ENCODE measurements around the gene MUC22.
"Not testable (repeated sequence)": the region's sequence is repeated elsewhere in the genome, so short reads cannot be mapped to it uniquely, and the experiment has no call there.

MUC22 gene

GRCh38 chr6:31010393-31011060 lies at the start of gene MUC22:
TSS of gene MUC22 (plus strand) at chr6:31010474. CDS start at chr6:31010707, 233 bp downstream.
- DNase-seq (ENCODE audit: low spot score) = peak; percentile 69

DNA sequence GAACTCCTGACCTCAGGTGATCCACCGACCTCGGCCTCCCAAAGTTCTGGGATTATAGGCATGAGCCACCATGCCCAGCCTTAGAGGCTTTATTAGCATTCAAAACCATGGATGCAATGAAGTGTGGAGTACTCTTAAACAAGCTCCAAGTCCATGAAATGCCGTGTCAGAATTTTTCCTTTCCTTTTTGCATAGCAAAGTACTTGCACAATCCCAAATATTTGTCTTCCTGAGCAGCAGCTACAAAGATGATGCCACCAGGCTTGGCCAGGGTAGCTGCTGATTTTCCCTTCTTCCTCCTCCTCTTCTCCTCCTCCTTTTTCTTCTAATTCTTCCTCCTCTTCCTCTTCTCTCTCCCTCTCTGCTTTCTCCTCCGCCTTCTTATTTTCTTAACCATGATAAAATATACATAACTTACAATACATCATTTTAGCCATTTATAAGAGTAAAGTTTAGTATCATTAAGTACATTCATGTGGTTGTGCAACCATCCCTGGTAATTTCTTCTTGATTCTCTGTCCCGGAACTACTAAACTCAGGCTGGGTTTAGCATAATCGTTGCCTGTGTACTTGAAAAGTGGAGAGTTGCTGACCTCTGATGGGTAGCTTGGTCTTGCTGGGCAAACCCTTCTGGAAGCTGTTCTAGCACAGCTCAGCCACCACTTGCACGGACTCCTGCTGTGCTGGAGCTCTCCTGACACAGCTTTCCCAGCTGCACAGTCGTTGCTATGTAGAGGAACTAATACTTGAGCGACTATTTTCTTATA lies 49.2 kb upstream of the MUC22 start:
- peak; percentile 36 for DNase-seq (ENCODE audit: low spot score)

DNA sequence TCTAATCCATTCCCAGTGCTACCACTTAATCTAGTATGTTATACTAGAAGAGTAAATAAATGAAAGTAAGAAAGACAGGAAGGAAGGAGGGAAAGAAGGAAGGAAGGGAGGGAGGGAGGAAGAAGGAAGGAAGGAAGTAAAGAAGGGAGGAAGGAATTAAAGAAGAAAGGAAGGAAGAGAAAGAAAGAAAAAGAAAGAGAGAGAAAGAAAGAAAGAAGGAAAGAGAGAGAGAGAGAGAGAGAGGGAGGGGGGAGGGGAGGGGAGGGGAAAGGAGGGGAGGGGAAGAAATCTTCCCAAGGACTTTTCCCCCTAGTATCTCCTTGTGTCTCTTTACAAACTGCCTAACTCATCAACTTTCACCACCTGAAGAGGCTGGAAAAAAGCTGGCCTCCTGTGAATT lies 47.6 kb upstream of the MUC22 start:
- DNase-seq (ENCODE audit: low spot score) = no peak

- no peak for DNase-seq (ENCODE audit: low spot score)
Measured at GRCh38 chr6:30963641-30964040, 46.6 kb upstream of the MUC22 start.

DNA sequence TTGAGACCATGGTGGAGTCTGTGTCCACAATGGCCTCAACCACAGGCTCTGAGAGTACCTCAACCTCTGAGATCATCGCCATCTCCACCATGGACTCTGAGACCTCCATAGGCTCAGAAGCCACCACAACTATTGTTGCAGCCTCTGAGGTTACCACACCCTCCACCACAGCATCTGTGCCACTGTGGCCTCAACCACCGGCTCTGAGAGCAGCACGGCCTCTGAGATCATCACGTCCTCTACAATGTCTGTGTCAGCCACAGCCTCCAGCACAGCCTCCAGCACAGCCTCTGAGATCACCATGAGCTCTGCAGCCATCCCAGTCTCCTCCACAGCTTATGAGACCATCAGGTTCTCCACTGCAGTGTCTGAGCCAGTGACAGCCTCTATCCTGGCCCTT lies 46.2 kb upstream of the MUC22 start:
- no peak for DNase-seq (ENCODE audit: low spot score)

DNA sequence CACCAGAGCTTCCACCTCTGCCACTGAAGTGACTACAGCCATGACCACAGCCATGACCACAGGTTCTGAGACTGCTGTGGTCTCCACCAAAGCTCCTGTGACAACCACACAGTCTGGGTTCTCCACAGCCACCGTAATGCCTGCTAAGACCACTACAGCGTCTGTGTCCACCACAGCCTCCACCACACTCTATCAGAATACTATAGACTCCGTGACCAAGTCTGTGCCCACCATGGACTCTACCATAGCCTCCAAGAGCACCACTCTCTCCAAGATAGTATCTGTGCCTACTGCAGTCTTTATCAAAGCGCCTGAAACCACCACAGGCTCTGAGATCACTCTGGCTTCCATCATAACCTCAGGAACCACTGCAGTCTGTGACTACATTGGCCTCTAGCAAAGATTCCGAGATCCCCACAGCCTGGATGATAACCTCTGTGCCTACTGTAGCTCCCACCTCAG lies 45.1 kb upstream of the MUC22 start:
- no peak for DNase-seq (ENCODE audit: low spot score)

DNA sequence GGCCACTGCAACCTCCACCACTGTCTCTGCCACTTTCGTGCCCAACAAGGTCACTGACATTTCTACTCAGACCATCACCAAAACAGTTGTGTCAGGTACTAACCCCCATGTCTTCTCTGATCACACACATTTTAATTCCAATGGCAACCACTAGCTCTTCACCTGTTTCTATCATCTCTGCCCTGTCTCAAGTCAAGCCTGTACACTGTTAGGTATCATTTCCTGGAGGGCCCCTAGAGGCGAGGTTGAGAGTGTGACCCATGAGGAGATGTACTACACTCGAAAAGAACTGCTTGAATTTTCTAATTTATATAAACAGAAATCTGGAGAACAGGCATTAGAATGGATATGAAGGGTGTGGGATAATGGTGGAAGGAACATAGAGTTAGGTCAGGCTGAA lies 44.1 kb upstream of the MUC22 start:
- DNase-seq (ENCODE audit: low spot score) = no peak

GRCh38 chr6:30969171-30969570 lies 41.1 kb upstream of the MUC22 start:
- not testable (repeated sequence) for DNase-seq (ENCODE audit: low spot score)

- no peak for DNase-seq (ENCODE audit: low spot score)
Measured at GRCh38 chr6:30970946-30971345, 39.3 kb upstream of the MUC22 start.

DNA sequence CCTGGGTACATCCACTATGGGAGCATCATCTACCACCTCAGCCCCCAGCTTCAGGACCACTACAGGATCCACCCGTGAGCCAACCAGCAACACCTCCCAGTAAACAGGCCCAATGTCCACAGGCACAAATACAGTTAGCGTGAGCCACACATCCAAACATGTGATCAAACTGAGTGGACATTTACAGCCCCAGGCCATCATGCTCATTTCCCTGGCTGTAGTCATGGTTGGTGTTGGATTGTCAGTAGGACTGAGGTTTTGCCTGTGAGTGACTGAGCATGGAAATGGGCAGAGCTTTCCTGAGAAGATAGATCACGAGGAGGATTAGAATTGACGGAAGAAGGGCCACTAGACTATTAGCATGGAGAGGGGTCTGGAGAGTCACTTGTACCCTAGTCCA lies 37.5 kb upstream of the MUC22 start:
- DNase-seq (ENCODE audit: low spot score) = no peak

- DNase-seq (ENCODE audit: low spot score) = no peak
Measured at GRCh38 chr6:30974490-30975252, 35.6 kb upstream of the MUC22 start.

- no peak for DNase-seq (ENCODE audit: low spot score)
Measured at GRCh38 chr6:30979141-30979540, 31.1 kb upstream of the MUC22 start.

DNA sequence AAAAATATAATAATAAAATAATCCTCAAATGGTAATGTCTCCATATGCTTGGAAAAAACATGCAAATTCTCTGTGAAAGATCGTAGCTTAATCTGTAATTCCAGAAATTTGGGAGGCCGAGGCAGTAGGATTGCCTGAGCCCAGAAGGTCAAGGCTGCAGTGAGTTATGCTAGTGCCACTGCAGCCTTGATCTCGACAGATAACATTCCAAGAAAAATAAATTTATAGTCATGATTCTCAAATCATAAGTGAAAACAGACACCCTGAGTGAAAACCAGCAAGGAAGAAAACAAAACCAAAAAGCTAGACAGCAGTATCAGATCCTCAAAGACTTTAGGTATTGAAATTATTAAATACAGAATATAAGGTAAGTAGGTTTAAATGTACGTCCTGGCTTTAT lies 30.6 kb upstream of the MUC22 start:
- DNase-seq (ENCODE audit: low spot score) = no peak

GRCh38 chr6:30981942-30982772 lies 28.1 kb upstream of the MUC22 start:
- peak; percentile 60 for DNase-seq (ENCODE audit: low spot score)

GRCh38 chr6:30983439-30983838 lies 26.8 kb upstream of the MUC22 start, which contains the start of gene MUC21:
TSS of gene MUC21 (plus strand) at chr6:30983718. CDS start at chr6:30983959, 241 bp downstream.
- no peak for DNase-seq (ENCODE audit: low spot score)

GRCh38 chr6:30985490-30985889 lies 24.8 kb upstream of the MUC22 start:
- no peak for DNase-seq (ENCODE audit: low spot score)

GRCh38 chr6:30987304-30987703 lies 23.0 kb upstream of the MUC22 start:
- DNase-seq (ENCODE audit: low spot score) = no peak

DNA sequence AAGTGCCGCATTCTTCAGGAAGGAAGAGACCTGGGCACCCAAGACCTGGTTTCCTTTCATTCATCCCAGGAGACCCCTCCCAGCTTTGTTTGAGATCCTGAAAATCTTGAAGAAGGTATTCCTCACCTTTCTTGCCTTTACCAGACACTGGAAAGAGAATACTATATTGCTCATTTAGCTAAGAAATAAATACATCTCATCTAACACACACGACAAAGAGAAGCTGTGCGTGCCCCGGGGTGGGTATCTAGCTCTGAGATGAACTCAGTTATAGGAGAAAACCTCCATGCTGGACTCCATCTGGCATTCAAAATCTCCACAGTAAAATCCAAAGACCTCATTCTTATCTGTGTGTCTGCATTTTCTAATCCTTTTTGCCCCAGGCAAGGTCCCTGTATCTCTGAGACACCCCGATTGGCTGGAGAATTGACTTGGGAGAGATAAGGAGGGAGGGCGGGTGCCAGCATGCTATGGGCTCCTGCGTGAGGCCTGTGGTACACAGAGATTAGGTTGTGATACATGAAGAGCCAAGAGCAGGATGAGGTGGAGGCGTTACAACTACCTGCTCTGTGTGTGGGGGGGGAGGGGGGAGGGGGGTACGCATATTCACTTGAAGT lies 22.0 kb upstream of the MUC22 start:
- DNase-seq (ENCODE audit: low spot score) = no peak

GRCh38 chr6:30990422-30991086 lies 19.7 kb upstream of the MUC22 start:
- no peak for DNase-seq (ENCODE audit: low spot score)

- no peak for DNase-seq (ENCODE audit: low spot score)
Measured at GRCh38 chr6:30991891-30992290, 18.4 kb upstream of the MUC22 start.

DNA sequence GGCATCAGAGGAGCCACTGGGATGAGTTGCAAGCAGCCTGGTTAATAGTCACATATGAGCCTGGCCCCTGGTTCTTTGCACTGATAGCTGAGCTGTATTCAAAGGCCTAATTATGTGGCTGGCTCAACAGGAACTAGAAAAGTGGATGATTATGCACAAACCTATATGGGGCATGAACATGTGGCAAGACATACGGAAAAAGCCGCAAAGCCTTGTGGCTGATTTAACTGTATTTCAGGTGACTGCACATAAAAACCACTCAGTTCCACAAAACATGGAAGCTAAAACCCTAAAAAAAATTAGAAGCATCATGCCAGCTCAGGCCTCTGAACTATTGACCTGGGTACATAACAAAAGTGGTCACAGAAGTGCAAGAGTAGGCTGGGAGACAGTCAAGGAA lies 13.0 kb upstream of the MUC22 start:
- no peak for DNase-seq (ENCODE audit: low spot score)
